ENCODE measurements around the gene TOMM5.

The TOMM5 gene

DNA sequence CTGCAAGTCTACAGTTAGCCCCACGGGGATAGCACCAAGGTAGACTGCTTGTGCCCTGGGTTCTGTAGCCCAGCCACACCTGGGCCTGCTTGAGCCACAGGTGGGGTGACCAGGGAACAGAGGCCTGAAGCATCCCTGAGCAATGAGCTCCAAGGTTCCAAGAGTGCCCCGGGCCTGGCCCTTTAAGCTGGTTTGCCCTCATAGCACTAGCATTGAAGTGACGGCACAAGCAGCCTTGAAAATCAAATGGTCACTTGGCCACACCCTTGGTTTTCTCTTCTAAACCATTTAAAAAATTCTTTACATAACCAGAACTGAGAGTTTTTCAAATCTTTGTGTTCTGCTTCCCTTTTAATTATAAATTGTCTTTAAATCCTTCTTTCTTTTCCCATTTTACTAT lies 40.9 kb downstream of the TOMM5 start:
- TF ChIP-seq CTCF (IDR thresholded peaks at IDR 0.05; ENCODE audit: low read depth, low read length): no peak
- H3K36me3 ChIP-seq: peaks cover 46% of the 10 kb centered on the region
- no peaks in the 10 kb centered on the region for H3K9me3 ChIP-seq (ENCODE audit: severe bottlenecking)
- no peak overlapping the region for H3K4me3 ChIP-seq (ENCODE audit: low read depth, low read length)
- DNase-seq: no peak
- H3K27ac ChIP-seq: no peak overlapping the region
- H3K27me3 ChIP-seq (ENCODE audit: insufficient read depth, low read depth, severe bottlenecking): no peaks in the 10 kb centered on the region

DNA sequence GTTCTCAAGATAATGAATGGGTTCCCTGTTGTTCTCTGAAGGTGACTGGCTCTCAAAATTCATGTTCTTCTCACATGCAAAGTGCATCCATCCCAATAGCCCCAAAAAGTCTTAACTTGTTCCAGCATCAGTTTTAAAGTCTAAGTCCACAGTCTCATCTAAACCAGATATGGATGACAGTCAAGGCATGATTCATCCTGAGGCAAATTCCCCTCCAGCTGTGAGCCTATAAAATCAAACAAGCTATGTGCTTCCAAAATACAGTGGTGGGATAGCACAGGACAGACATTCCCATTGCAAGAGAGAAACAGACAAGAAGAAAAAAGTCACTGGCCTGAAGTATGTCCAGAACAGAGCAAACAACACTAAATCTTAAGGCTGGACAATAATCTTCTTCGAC lies 41.6 kb downstream of the TOMM5 start:
- Histone ChIP-seq H3K36me3 (peaks cover 46% of the 10 kb centered on the region), H3K27ac (no peak overlapping the region), H3K4me3 (ENCODE audit: low read depth, low read length) (no peak overlapping the region), H3K9me3 (ENCODE audit: severe bottlenecking) (no peaks in the 10 kb centered on the region), H3K27me3 (ENCODE audit: insufficient read depth, low read depth, severe bottlenecking) (no peaks in the 10 kb centered on the region)
- DNase-seq: no peak
- TF ChIP-seq CTCF (IDR thresholded peaks at IDR 0.05; ENCODE audit: low read depth, low read length): no peak

DNA sequence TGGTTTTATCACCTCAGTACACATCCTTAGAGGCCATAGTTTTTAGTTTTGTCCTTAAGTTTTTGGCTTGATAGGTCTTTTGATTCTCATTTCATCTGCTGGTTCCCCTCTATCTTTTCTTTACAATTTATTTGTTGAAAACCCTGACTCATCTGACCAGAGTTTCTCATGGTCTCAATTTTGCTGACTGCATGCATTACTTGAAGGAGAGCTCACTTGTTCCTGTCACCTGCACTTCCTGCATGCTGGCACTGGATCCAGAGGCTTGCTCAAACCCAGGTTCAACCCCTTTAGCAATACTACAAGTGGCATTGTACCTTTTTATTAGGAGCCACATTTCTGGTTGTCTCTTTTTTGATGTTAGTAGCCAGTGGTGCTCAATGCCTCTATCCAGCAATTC lies 42.9 kb downstream of the TOMM5 start:
- H3K9me3 ChIP-seq (ENCODE audit: severe bottlenecking): no peaks in the 10 kb centered on the region
- no peak for DNase-seq
- no peak overlapping the region for H3K27ac ChIP-seq
- H3K4me3 ChIP-seq (ENCODE audit: low read depth, low read length): no peak overlapping the region
- H3K27me3 ChIP-seq (ENCODE audit: insufficient read depth, low read depth, severe bottlenecking): no peaks in the 10 kb centered on the region
- TF ChIP-seq CTCF (IDR thresholded peaks at IDR 0.05; ENCODE audit: low read depth, low read length): no peak
- peaks cover 44% of the 10 kb centered on the region for H3K36me3 ChIP-seq

GRCh38 chr9:37547328-37547878 lies 45.0 kb downstream of the TOMM5 start:
- no peaks in the 10 kb centered on the region for H3K27me3 ChIP-seq (ENCODE audit: insufficient read depth, low read depth, severe bottlenecking)
- H3K4me3 ChIP-seq (ENCODE audit: low read depth, low read length): no peak overlapping the region
- TF ChIP-seq CTCF (IDR thresholded peaks at IDR 0.05; ENCODE audit: low read depth, low read length): no peak
- H3K27ac ChIP-seq: no peak overlapping the region
- H3K36me3 ChIP-seq: peaks cover 54% of the 10 kb centered on the region
- H3K9me3 ChIP-seq (ENCODE audit: severe bottlenecking): no peaks in the 10 kb centered on the region
- DNase-seq: no peak

GRCh38 chr9:37543468-37543867 lies 48.9 kb downstream of the TOMM5 start:
- H3K36me3 ChIP-seq: peaks cover 81% of the 10 kb centered on the region
- TF ChIP-seq CTCF (IDR thresholded peaks at IDR 0.05; ENCODE audit: low read depth, low read length): no peak
- no peaks in the 10 kb centered on the region for H3K27me3 ChIP-seq (ENCODE audit: insufficient read depth, low read depth, severe bottlenecking)
- no peak overlapping the region for H3K4me3 ChIP-seq (ENCODE audit: low read depth, low read length)
- H3K27ac ChIP-seq: no peak overlapping the region
- no peaks in the 10 kb centered on the region for H3K9me3 ChIP-seq (ENCODE audit: severe bottlenecking)
- DNase-seq: no peak

DNA sequence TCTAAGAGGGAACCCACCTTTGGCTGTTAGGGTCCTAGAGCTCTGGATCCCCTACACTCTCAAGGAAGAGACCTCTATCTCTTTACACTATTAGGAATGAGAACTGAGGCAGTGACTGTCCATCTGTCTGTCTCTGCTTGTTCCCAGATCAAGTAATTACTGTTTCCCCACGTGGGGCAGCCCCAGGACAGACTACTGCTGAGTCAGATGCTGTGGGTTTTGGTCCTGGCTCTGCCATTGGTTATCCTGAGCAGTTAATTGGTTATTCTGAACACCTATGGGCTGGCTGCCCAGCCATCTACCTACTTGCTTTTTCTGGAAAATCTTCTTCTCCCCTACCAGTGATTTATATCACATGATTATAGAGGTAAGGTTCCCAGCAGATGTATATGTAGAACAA lies 49.5 kb downstream of the TOMM5 start:
- H3K4me3 ChIP-seq (ENCODE audit: low read depth, low read length): no peak overlapping the region
- no peak for DNase-seq
- no peak overlapping the region for H3K27ac ChIP-seq
- no peaks in the 10 kb centered on the region for H3K9me3 ChIP-seq (ENCODE audit: severe bottlenecking)
- TF ChIP-seq CTCF (IDR thresholded peaks at IDR 0.05; ENCODE audit: low read depth, low read length): no peak
- H3K36me3 ChIP-seq: peaks cover 81% of the 10 kb centered on the region
- no peaks in the 10 kb centered on the region for H3K27me3 ChIP-seq (ENCODE audit: insufficient read depth, low read depth, severe bottlenecking)
